Tibial nerve (tissue), 4 donors: ENCODE results near the gene FGF23. TPM values are rescaled to one million over a fixed set of nuclear protein-coding genes. Genes with fewer than 3 reads are reported as not detected.

ENCODE experiments used
- DNase-seq, 2 donors: peaks; one replicate each; pipeline ENCODE4 v3.0.0-alpha.2; 2019; ENCODE audit warnings: low spot score in 2 of 2
- H3K27ac ChIP-seq, 4 donors: fragments of 200-600 bp; sonication (generic) in 3 of 4; one replicate each; pipeline ENCODE4 v1.5.1; 2017 to 2019; ENCODE audit warnings: mild to moderate bottlenecking in 1 of 4
- H3K27me3 ChIP-seq, 2 donors: fragments of 200-600 bp; sonication (generic) in 1 of 2; one replicate each; pipeline versions ENCODE4 v1.5.1 to v1.6.0; 2017 to 2019
- H3K36me3 ChIP-seq, 3 donors: fragments of 200-600 bp; sonication (generic); one replicate each; pipeline ENCODE4 v1.5.1; 2018 to 2019
- H3K4me1 ChIP-seq, 4 donors: fragments of 200-600 bp; sonication (generic) in 3 of 4; one replicate each; pipeline ENCODE4 v1.5.1; 2017 to 2019
- H3K4me3 ChIP-seq, 4 donors: fragments of 200-600 bp; sonication (generic) in 3 of 4; one replicate each; pipeline ENCODE4 v1.5.1; 2017 to 2019; ENCODE audit warnings: mild to moderate bottlenecking in 1 of 4, moderate library complexity in 1 of 4
- H3K9me3 ChIP-seq, 4 donors: fragments of 200-600 bp; sonication (generic) in 3 of 4; one replicate each; pipeline ENCODE4 v1.5.1; 2017 to 2019
- CTCF ChIP-seq, 5 experiments: fragments of 200-600 bp in 3 of 5; fragments of 450-650 bp in 2 of 5; sonication (generic) in 3 of 5; IDR thresholded peaks; one replicate each; pipeline ENCODE4 v1.5.1; 2016 to 2019; ENCODE audit warnings: antibody characterized with exemption in 5 of 5, mild to moderate bottlenecking in 3 of 5, moderate library complexity in 2 of 5
- EP300 ChIP-seq, 2 donors: sonication (generic); formaldehyde crosslinking; IDR thresholded peaks; one replicate each; pipeline ENCODE4 v1.6.1; 2017; ENCODE audit warnings: antibody characterized with exemption in 2 of 2, mild to moderate bottlenecking in 1 of 2
- POLR2A ChIP-seq, 2 donors: fragments of 450-650 bp; IDR thresholded peaks; one replicate each; pipeline ENCODE4 v1.6.1; 2017; ENCODE audit warnings: antibody characterized with exemption in 2 of 2, mild to moderate bottlenecking in 2 of 2, moderate library complexity in 2 of 2
- WGBS, 2 donors: methylation state at CpG; one replicate each; pipeline ENCODE4 v1.1.5; 2018; 5-methylcytosine and 5-hydroxymethylcytosine counted together
- total RNA-seq, 4 donors: library from RNA; depleted of rRNA; stranded (reverse); fragments of >200 nt; gene quantifications; one replicate each; pipeline ENCODE4 v1.1.0, GENCODE V29; 2016

Gene FGF23
- total RNA-seq, 4 donors from 2014 or later, result not detected

GRCh38 chr12:4395818-4396217 is 16.3 kb upstream of the FGF23 start:
- Histone ChIP-seq H3K27ac (no peak overlapping the region), H3K27me3 (peaks cover 0 to 9% of the 10 kb centered on the region in 2 donors), H3K4me1 (no peaks in the 10 kb centered on the region), H3K9me3 (no peaks in the 10 kb centered on the region), H3K4me3 (no peak overlapping the region), H3K36me3 (no peaks in the 10 kb centered on the region)
- TF ChIP-seq POLR2A (IDR thresholded peaks at IDR 0.05), result no peak
- no peak for TF ChIP-seq CTCF (IDR thresholded peaks at IDR 0.05)
- TF ChIP-seq EP300 (IDR thresholded peaks at IDR 0.05), result no peak
- no peak for DNase-seq
- 70 to 78% methylated on average over 2 of the region's 2 CpGs for WGBS, 2 donors

GRCh38 chr12:4393211-4393610 is 13.7 kb upstream of the FGF23 start:
- Histone ChIP-seq H3K36me3 (no peaks in the 10 kb centered on the region), H3K27me3 (peaks cover 0 to 9% of the 10 kb centered on the region in 2 donors), H3K9me3 (no peaks in the 10 kb centered on the region), H3K4me1 (no peaks in the 10 kb centered on the region), H3K27ac (no peak overlapping the region), H3K4me3 (no peak overlapping the region)
- no peak for DNase-seq
- TF ChIP-seq CTCF (IDR thresholded peaks at IDR 0.05), result no peak
- no peak for TF ChIP-seq EP300 (IDR thresholded peaks at IDR 0.05)
- no peak for TF ChIP-seq POLR2A (IDR thresholded peaks at IDR 0.05)
- 72 to 83% methylated on average over 5 of the region's 5 CpGs for WGBS, 2 donors

- Histone ChIP-seq H3K4me3 (no peak overlapping the region), H3K36me3 (no peaks in the 10 kb centered on the region), H3K27ac (no peak overlapping the region), H3K9me3 (no peaks in the 10 kb centered on the region), H3K4me1 (no peaks in the 10 kb centered on the region), H3K27me3 (peaks cover 0 to 9% of the 10 kb centered on the region in 2 donors)
- DNase-seq, result no peak
- whole genome bisulfite sequencing, 2 donors, result 36 to 50% methylated on average over 14 to 15 of the region's 15 CpGs
- TF ChIP-seq POLR2A (IDR thresholded peaks at IDR 0.05) (no peak), CTCF (IDR thresholded peaks at IDR 0.05) (no peak), EP300 (IDR thresholded peaks at IDR 0.05) (no peak)
These were observed 12.8 kb upstream of the FGF23 start for GRCh38 chr12:4392223-4392742.

- no peak for DNase-seq
These were observed 9.2 kb upstream of the FGF23 start for GRCh38 chr12:4388662-4389061.

GRCh38 chr12:4388032-4388431 is 8.5 kb upstream of the FGF23 start:
- TF ChIP-seq POLR2A (IDR thresholded peaks at IDR 0.05) (no peak), EP300 (IDR thresholded peaks at IDR 0.05) (no peak), CTCF (IDR thresholded peaks at IDR 0.05) (no peak)
- no peak overlapping the region for H3K27ac ChIP-seq
- DNase-seq, result no peak
- H3K4me1 ChIP-seq, result no peaks in the 10 kb centered on the region
- no peak overlapping the region for H3K4me3 ChIP-seq
- peaks cover 0 to 4% of the 10 kb centered on the region in 2 donors for H3K27me3 ChIP-seq
- no peaks in the 10 kb centered on the region for H3K36me3 ChIP-seq
- H3K9me3 ChIP-seq, result no peaks in the 10 kb centered on the region
- WGBS, 2 donors, result 83 to 100% methylated on average over 1 of the region's 1 CpG

More at GRCh38 chr12:4388662-4389061, 9.2 kb upstream of the FGF23 start:
- Histone ChIP-seq H3K36me3 (no peaks in the 10 kb centered on the region), H3K27ac (no peak overlapping the region), H3K27me3 (peaks cover 0 to 4% of the 10 kb centered on the region in 2 donors), H3K9me3 (no peaks in the 10 kb centered on the region), H3K4me3 (no peak overlapping the region), H3K4me1 (no peaks in the 10 kb centered on the region)
- WGBS, 2 donors, result 53 to 62% methylated on average over 2 of the region's 2 CpGs
- no peak for TF ChIP-seq EP300 (IDR thresholded peaks at IDR 0.05)
- no peak for TF ChIP-seq CTCF (IDR thresholded peaks at IDR 0.05)
- TF ChIP-seq POLR2A (IDR thresholded peaks at IDR 0.05), result no peak
